ENCODE data around the gene YPEL5.
"Not testable (repeated sequence)": the region's sequence is repeated elsewhere in the genome, so short reads cannot be mapped to it uniquely, and the experiment has no call there.

Gene YPEL5

DNA sequence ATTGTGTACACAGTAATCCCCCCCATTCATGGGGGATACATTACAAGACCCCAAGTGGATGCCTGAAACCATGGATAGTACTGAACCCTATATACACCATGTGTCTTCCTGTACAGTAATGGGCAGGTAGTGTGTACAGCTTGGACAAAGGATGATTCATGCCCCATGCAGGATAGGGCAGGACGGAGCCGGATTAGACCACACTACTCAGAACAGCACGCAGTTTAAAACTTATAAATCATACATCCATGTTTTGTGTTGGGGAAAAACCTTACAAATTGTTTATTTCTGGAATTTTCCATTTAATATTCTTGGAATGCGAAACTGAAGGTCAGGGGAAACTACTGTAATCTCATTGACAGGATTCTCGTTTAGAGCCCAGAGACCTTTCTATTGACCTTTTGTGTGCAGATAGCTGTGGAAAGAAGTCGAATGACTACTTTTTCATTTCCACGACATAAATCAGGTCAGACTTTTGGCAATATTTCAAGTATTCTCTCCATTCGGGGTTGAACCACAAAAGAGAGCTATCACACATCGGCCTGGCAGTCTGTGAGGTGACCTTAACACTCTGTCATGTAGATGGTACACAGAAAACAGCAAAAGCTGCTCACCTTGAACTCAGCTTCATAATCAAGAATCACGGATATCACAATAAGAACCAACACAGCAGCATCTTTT, 9.9 kb upstream of the YPEL5 start:
- no peak for DNase-seq (ENCODE audit: low read depth in 3 of 3)

DNA sequence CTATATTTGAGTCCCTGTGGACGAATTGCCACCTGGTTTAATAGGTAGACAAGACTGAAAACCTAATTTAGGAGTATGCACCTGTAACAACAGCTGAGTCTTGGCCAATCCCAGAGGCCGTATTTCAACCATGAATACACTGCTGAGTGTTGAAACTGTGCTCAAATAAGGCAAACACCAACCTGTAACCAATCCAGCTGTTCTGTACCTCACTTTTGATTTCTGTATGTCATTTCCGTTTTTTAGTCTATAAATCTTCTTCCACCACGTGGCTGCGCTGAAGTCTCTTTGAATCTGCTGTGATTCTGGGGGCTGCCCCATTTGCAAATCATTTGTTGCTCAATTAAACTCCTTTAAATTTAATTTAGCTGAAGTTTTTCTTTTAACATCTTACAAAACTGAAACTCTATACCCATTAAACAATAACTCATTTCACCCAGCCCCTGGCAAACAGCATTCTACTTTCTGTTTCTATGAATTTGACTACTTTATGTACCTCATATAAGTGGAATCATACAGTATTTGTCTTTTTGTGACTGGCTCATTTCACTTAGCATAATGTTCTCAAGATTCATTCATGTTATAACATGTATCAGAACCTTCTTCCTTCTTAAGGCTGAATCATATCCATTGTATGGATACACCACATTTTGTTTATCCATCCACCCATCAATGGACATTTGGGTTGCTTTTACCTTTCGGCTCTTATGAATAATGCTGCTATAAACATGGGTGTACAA, 7.5 kb upstream of the YPEL5 start:
- peak in 2 of 3 experiments; percentile 12 to 21 for DNase-seq (ENCODE audit: low read depth in 3 of 3)

DNA sequence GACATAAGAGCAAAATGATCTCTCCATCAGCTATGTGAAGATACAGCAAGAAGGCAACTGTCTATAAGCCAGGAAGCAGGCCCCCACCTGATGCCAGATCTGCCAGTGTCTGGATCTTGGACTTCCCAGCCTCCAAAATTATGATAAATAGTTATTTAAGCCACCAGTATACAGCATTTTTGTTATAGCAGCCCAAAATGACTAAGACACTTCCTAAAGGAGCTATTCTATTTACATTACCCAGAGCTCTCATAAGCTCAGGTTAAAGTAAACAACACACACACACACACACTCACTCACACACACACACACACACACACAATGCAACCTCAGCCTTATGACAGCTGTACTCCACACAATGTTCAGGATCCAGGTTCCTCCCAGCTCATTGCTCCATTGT, 5.7 kb upstream of the YPEL5 start:
- DNase-seq (ENCODE audit: low read depth in 3 of 3): no peak

DNA sequence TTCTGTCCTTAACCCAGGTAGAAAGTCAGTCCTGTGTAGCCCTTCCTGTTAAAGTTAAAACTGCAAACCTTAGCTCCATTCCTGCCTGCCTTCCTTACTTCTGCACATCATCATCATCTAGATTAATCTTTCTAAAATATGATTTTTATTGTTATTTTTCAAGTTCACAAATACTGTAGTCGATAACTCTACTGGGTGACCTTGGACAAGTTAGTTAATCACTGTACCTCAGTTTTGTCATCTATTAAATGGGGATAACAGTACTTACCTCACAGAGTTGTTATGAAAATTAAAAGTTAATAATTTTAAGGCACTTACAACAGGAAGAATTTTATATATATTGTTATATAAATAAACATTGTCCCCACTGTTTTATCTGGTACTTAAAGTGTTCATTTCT, 2.5 kb upstream of the YPEL5 start:
- no peak for DNase-seq (ENCODE audit: low read depth in 3 of 3)

DNA sequence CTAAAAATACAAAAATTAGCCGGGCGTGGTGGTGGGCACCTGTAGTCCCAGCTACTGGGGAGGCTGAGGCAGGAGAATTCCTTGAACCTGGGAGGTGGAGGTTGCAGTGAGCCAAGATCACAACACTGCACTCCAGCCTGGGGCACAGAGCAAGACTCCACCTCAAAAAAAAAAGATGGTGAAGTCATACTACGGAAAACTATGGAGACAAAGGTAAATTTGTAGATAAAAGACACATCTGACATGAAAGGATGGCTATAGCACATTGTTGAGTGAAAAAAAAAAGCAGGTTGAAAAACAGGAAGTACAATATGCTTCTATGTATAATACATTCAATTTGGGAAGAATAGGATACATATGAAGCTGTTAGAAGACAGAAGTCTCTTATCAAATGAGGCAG, 1.9 kb upstream of the YPEL5 start:
- DNase-seq (ENCODE audit: low read depth in 3 of 3): not testable (repeated sequence)

DNA sequence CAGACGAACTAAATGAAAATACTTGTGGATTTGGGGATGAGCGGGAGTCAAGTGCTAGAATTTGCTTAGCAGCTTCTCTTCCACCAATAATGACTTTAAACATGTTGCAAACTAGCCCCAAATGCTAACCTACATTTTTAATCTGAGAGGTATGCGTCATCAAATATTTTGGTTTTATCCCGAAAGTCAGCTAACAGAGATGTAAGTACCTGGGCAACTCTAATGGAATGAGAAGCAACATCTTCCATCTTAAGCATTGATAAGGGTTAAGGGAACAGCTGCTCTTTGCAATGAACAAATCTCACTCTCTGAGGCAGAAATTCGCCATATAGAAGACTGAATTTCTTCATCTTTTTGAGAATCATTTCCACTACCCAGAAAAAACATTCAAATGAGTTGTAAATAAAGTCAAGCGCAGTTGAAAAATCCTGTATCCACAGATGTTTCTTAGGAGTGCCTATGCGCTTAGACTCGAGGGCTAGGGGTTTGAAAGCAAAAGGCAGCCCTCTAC, 926 bp upstream of the YPEL5 start:
- no peak for DNase-seq (ENCODE audit: low read depth in 3 of 3)

DNA sequence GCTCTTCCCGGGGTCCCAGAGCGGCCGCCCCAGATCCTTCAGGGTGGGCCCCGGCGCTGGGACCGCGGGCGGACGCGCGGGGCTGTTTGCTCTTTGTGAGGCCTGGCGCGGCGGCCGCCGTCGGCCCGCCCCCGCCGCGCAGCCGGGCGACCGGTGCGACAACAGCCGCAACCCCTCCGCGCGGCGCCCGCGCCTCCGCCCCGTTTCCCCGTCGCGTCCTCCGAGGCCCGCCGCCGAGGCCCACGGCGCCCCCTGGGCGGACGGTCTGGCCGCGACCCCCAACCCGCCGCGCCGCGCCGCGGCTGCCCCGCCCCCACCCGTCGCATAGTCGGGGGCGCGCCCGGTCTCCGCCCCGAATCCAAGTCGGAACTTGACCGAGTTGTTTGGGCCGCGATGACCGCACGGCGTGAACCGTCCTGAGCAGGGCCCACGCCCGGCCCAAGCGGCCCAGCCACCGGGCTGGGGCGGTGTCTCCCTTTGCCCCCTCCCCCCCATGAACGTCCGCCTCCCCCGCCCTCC, 448 bp downstream of the YPEL5 start:
- peak in 1 of 3 experiments; percentile 13 for DNase-seq (ENCODE audit: low read depth in 3 of 3)

DNA sequence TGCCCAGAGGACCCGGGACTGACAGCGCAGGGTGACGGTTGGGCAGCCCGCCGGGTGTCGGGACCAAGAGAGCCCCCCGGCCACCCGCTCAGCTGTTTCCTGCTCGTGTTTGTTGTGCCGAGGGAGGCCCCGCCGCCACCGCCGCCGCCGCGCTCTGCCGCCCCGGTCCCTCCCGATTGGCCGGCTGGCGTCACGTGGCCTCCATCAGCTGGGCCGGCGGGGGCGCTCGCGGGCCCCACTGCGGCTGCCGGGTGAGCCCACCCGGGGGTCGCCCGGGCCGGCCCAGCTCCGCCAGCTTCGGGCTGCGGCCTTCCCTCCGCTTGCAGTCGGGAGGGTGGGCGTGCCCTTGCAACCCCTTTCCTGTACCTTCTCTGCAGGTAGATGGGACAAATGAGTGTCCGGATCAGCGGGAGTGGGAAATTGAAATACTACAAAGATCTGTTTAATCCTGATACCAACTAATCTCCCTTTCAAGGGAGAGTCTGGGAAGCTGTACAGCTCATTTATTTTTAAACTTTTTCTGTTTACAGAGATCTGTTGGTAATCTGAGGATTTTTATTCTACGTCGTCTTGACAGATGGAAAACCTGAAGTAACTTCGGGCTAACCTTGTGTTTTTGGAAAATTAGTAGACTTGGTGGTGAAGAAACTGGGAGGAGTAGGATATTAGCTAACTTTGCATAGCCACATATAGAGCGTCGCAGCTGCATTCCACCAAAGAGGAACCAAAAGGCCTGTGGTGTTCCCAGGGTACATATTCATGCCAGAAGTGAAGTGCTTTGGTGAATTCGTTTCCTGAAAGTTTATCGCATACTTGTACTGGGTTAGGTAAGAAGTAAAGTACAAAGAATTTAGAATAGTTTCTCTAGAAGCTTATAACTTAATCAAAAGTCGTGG, 1.2 kb downstream of the YPEL5 start:
- DNase-seq (ENCODE audit: low read depth in 3 of 3): peak; percentile 46 to 74 (median 48)

DNA sequence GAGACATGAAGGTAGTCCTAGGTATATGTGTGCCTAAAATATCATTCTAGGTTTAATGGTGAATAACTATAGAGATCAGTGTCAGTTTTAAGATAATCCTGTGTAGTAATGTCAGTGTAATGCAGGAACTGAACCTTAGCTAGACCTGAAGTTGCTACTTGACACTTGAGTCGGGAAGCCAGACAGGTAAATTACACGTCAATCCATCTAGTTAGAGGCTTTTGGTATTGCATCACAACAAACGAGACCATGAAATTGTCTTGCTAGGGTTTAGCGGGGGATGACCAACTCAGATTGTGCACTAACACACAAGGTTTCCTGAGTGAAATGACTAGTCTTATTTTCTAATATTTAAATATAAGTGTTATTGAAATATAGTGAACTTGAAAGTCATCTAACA, 2.0 kb downstream of the YPEL5 start:
- DNase-seq (ENCODE audit: low read depth in 3 of 3): no peak

DNA sequence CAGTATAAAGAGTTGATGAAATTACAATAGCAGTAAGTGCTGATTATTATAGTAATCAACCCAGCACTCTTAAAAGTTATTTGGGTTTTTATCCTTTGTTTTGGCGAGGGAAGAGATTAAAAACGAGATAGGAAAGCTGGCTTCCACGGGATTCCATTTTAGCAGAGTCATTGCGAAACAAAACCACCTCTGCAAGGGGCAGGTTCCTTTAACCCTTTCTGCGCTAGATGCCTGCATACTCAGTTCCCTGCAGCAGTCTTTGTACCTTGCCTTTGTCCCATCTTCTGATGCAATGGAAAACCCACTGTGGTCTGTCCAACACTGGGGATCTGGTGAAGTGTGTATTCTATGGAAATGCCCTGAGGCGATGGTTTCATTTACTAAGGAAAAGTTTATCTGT, 2.7 kb downstream of the YPEL5 start:
- peak in 1 of 3 experiments; percentile 27 for DNase-seq (ENCODE audit: low read depth in 3 of 3)

DNA sequence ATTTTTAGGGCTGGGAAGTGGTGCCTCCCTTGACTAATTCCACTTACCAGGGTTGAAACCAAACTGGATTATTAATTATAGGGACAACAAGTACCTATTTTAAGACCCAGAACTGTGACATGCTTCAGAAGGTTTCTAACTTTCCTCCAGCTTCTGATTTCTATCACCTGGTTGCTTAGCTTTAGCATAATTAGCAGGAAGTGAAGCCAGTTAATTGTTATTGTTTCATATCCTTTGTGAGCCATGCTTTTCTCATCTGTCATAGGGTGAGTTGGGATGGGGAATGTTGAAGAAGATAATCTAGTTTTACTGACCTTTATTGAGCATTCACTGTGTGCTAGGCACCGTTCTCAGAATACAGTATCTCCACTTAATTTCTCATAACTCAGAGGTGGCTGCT, 3.2 kb downstream of the YPEL5 start:
- no peak for DNase-seq (ENCODE audit: low read depth in 3 of 3)

DNA sequence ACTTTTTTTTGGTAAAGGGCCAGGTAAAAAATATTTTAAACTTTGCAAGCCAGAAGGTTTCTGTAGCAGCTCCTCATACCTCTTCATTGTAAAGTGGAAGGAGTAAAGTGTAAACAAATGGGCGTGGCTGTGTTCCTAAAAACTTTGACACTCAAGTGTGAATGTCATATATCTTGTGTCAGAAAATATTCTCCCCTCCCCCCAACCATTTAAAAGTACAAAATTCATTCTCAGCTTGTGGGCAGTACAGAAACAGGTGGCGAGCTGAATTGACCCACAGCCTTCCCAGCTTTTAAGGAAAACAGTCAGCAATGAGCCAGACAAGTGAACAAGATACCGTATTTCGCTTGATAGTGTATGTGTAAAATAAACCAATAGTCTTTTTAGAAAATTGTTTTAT, 4.0 kb downstream of the YPEL5 start:
- DNase-seq (ENCODE audit: low read depth in 3 of 3): no peak

DNA sequence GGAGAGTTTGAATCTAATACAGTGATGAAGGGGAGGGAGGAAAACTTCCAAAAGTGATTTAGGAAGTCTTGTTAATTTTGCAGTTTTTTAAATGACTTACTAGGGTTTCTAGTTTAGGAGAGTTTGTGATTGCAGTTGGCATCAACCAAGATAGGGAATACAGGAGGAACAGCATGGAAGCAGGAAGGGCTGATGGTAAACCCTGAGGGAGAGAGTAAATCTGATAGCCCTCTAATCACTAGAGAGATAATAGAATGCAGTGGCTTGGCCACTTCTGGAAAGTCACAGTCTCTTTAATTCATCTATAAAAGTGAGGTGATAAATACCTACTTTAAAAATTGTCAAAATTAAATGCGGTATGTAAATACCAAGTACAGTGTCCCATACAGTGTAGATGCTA, 5.6 kb downstream of the YPEL5 start:
- DNase-seq (ENCODE audit: low read depth in 3 of 3): no peak

DNA sequence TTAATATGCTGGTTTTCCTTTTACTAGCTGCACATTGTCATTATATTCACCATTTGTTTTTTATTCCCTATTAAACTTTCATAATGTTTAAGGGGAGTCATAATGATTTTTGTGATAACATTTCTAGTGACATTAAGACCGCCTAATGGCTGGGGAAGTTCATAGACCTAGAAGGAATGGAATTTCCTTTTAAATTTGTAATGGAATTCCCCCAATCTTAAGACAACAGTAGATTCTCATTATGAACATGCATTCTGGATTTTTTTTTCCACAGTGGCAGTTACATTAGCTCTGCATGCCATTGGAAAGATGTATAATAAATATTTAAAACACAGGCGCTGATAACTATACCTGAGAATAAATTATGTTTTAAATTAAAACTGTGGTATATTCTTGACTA, 8.4 kb downstream of the YPEL5 start:
- no peak for DNase-seq (ENCODE audit: low read depth in 3 of 3)

DNA sequence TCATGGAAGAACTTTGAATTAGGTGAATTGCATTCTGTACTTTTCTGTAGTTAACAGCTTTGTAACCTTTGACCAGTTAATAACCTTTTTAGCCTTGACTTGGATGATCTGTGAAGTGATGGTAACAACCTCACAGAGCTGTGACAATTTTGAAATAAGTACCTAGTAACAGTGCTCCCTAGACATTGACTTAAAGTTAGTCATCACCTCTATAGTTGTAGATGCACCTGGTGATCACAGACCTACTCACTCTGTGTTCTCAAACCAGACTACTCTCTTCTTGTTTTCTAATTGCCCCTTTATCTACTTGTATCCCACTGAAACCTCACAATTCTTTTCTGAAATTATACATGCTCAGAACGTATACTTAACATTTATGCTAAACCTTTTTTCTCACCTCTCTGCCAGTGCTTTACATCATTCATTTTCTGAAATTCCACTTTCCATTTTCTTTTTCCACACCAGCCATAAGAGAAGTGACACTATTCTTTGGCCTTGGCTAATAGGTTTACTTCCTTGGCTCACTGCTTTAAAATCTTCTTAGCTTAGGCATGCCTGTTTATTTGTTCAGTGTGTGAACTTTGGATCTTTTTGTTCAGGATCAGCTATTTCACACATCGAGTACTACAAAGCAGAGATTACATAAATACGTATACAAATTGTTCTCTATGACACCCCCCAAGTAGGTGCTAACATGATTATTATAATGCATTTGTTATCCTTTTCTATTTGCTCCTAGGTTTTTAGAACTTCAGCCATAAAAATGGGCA, 9.3 kb downstream of the YPEL5 start:
- no peak for DNase-seq (ENCODE audit: low read depth in 3 of 3)

DNA sequence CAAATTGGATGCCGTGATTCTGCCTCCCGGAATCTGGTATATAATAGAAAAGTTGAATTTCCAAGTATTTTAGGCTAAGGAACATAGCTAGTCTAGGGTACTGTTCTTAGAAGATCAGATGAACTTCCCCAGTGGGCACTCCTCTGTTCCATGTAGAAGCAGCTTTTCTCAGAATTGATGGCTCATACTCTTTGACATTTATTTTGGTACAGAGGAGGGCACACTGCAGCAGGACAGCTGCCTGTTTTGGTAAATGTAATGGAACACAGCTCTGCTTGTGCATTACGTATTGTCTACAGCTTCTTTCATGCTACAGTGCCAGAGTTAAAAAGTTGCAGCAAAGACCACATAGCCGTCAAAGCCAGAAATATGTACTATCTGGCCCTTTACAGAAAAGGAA, 10.8 kb downstream of the YPEL5 start:
- DNase-seq (ENCODE audit: low read depth in 3 of 3): no peak

DNA sequence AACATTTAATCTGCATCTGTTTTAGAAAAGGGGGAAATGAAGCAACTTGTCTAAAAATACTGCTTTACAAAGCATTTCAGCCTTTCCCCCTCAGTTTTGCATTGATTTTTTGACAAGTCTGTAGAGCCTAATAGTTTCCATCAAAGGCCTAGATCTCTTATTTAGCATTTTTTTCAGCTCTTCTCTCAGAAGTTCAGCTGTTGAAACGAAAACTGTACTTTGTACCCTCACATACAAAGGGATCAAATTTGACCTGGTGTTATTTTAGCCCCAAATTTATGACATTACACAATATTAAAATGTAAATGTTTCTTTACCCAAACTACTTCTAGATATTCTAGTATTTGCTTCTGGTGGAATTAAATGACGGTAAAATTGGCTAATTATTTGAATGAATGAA, 13.0 kb downstream of the YPEL5 start:
- DNase-seq (ENCODE audit: low read depth in 3 of 3): no peak

DNA sequence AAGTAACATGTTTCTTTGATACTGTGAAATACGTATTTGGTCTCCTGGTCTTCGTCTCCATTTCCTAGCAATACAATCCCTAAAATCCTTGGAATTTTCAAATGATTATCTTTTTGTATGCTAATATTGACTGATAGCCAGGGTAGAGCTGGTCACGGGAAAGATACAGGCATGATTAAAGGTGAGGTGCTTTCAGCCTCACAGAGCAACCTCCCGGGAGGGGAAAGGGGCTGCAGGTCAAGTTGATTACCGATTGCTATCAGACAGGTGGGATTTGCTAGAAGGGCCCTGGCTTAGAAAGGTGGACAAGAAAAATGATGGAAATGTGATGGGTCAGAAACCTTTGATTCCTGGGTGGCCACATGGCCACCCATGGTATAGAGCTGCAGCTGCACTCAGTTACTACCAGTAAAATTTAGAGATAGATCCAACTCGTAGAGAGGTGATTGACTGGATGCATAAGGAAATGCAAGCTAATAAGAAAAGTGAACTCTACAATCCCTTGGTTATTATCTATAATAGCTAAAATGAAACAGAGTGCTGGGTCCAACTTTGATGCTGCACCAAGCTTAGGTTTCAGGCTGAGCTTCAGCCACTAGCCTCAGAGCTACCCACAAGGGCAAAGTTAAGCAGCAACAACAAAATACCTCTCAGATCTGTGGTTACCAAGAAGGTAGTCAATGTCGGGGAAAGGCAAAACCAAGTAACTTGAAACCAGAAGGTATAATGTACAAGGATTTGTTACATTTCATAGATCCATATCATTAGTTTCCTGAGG, 15.3 kb downstream of the YPEL5 start:
- no peak for DNase-seq (ENCODE audit: low read depth in 3 of 3)

DNA sequence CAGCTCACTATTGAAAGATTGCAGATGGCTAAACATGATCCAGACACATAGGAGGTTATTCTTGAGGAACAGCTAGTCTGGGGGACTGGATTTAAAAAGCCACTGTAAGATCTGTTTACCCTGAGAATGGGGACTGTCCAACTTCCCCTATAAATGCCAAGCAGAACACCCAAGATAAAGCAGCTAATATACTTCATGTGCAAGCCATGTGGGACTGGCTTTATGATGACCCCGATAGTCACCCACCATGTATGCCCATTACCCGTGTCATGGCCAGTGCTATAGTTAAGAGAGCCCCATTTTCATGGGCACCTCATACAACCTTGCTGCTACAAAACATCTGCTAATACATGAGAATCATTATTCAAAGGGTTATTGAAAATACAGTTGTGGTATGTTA, 16.0 kb downstream of the YPEL5 start:
- DNase-seq (ENCODE audit: low read depth in 3 of 3): no peak

DNA sequence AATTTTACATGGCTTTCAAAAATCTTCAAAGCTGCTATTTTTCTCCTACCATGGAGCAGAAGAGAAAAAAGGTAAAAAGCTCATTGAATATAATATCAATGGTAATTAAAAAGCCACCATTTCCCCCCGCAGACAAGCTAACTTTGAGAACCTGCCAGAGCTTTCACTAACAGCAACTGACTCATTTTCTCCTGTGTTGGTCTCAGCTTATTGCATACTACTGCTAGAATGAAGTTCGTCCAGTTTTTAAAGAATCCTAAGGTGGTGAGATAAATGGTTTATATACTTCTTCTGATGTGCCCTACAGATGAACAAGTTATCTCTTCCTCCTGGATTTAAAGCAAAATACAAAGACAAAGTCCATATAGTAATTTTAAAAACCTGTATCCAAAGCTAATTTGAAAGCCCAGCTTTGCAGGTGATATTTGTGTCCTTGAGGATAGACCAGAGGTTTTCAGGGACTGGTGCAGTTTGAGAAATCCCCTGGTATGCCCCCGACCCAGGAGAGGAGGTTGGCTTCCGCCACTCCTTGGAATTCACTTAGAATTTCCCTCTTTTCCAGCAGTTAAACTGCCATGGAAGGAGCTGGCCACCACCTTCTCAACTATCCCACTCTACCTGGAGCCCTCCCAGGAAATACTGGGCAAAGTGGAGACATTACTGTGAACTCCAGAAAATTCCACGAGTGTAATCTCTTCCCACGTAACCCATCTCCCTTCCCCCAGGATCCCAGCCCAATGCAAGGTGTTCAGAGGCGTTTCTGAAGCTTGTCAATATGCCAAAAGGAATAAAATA, 17.5 kb downstream of the YPEL5 start:
- no peak for DNase-seq (ENCODE audit: low read depth in 3 of 3)
